Naive thymus-derived CD8-positive, alpha-beta T cell (primary cell): Measurements from ENCODE around the gene PDIA5. TPM values are rescaled to one million over a fixed set of nuclear protein-coding genes. Genes with fewer than 3 reads are reported as not detected.

Experiments
- ATAC-seq, 2 donors: fragments of 150-1000 bp; cut with Tn5 transposase in 1 of 2; sonication (Bioruptor Pico), chemical (Tn5 transposase) in 1 of 2; 1 replicate in 1 of 2; 2 replicates in 1 of 2; pipeline ENCODE4 v1.10.0; 2021; ENCODE audit warnings: mild to moderate bottlenecking in 2 of 2, moderate library complexity in 2 of 2
- POLR2A ChIA-PET: fragments of 350-600 bp; sonication (Branson Sonifier 250); formaldehyde crosslinking; loops from one replicate; lab custom pipeline; 2021; ENCODE audit warnings: antibody characterized with exemption; lab: Charles Lee
- DNase-seq, 10 donors: peaks; one replicate each; pipeline versions ENCODE4 v3.0.0 to v3.0.0-alpha.2; 2020 to 2022
- H3K27ac Mint-ChIP-seq, 10 donors: one replicate each; pipeline ENCODE4 v1.8.0; 2020 to 2022; ENCODE audit warnings: mild to moderate bottlenecking in 10 of 10, mixed read lengths in 10 of 10, moderate library complexity in 4 of 10, inconsistent platforms in 1 of 10
- H3K27me3 Mint-ChIP-seq, 5 donors: one replicate each; pipeline ENCODE4 v1.8.0; 2021 to 2022; ENCODE audit warnings: mixed read lengths in 5 of 5
- H3K36me3 Mint-ChIP-seq, 3 donors: one replicate each; pipeline ENCODE4 v1.8.0; 2020 to 2022; ENCODE audit warnings: mixed read lengths in 3 of 3, mild to moderate bottlenecking in 2 of 3, inconsistent platforms in 1 of 3
- H3K4me1 Mint-ChIP-seq, 4 donors: one replicate each; pipeline ENCODE4 v1.8.0; 2021 to 2022; ENCODE audit warnings: mixed read lengths in 4 of 4
- H3K4me3 Mint-ChIP-seq, 10 donors: one replicate each; pipeline ENCODE4 v1.8.0; 2020 to 2022; ENCODE audit warnings: mild to moderate bottlenecking in 10 of 10, mixed read lengths in 10 of 10, moderate library complexity in 6 of 10, inconsistent platforms in 1 of 10
- H3K9me3 Mint-ChIP-seq, 9 donors: one replicate each; pipeline ENCODE4 v1.8.0; 2020 to 2022; ENCODE audit warnings: mixed read lengths in 9 of 9, mild to moderate bottlenecking in 3 of 9, inconsistent platforms in 1 of 9, moderate library complexity in 1 of 9
- microRNA-seq: library from miRNA; unstranded; fragments of <30 nt; microRNA quantifications from one replicate; pipeline ENCODE4 v1.2.0, GENCODE V29; 2022; ENCODE audit warnings: borderline microRNAs expressed
- polyA plus RNA-seq, 3 donors: library from polyadenylated mRNA; unstranded; fragments of 300-500 nt; fragmentation: Illumina TruSeq; gene quantifications; one replicate each; pipeline ENCODE4 v1.2.3, GENCODE V29; 2021
- total RNA-seq, 8 experiments: library from RNA in 2 of 8; stranded (reverse) in 2 of 8; gene quantifications; one replicate each; pipeline ENCODE4 v1.2.3 and lab custom pipeline; 2021 to 2026

Gene PDIA5
- total and polyA plus RNA-seq, 5 experiments from 2014 or later: 3.2 to 6.9 (median 5.2) TPM

- peaks cover 0 to 9% (median 6%) of the 10 kb centered on the region in 3 donors for H3K36me3 Mint-ChIP-seq
- peaks cover 0 to 7% (median 2%) of the 10 kb centered on the region in 5 donors for H3K27me3 Mint-ChIP-seq
- no peak overlapping the region for H3K4me3 Mint-ChIP-seq
- no peak for DNase-seq
- no peak for ATAC-seq
- peaks cover 6 to 26% (median 17%) of the 10 kb centered on the region in 4 donors for H3K4me1 Mint-ChIP-seq
- POLR2A ChIA-PET: no interaction called here
- peaks cover 0 to 23% (median 11%) of the 10 kb centered on the region in 9 donors for H3K9me3 Mint-ChIP-seq
- no peak overlapping the region for H3K27ac Mint-ChIP-seq
These were observed 131.5 kb downstream of the PDIA5 start for GRCh38 chr3:123198372-123198771.

- Mint-ChIP-seq H3K27ac (peak overlapping the region; percentile 97 to 100 (median 99)), H3K36me3 (peaks cover 2 to 9% (median 6%) of the 10 kb centered on the region in 3 donors), H3K27me3 (peaks cover 0 to 5% (median 0%) of the 10 kb centered on the region in 5 donors), H3K4me1 (peaks cover 6 to 30% (median 23%) of the 10 kb centered on the region in 4 donors), H3K4me3 (peak overlapping the region; percentile 87 to 95 (median 92)), H3K9me3 (peaks cover 0 to 23% (median 11%) of the 10 kb centered on the region in 9 donors)
- no peak for ATAC-seq
- DNase-seq: no peak
- POLR2A ChIA-PET: interaction anchor here (0.7 to 1.9 kb wide), 7 partner anchors 10 to 817 kb away, joined by 3 to 8 read pairs (median 6); partner anchors contain the start of genes FAM162A, HACD2, HSPBAP1 and PDIA5
These were observed 134.4 kb downstream of the PDIA5 start for GRCh38 chr3:123201223-123201556.

GRCh38 chr3:123201557-123202427 lies 135.0 kb downstream of the PDIA5 start, which contains the start of gene SEC22A:
Gene SEC22A, plus strand, starts transcription at chr3:123201943. Its CDS starts 7,275 bp downstream, at chr3:123209218.
- Mint-ChIP-seq H3K27ac (peak within 1 kb of the TSS; percentile 97 to 100 (median 99)), H3K36me3 (peaks cover 6 to 9% (median 6%) of the 10 kb centered on the region in 3 donors), H3K27me3 (peaks cover 0 to 4% (median 0%) of the 10 kb centered on the region in 5 donors), H3K4me3 (peak within 1 kb of the TSS; percentile 87 to 95 (median 92)), H3K9me3 (peaks cover 0 to 23% (median 11%) of the 10 kb centered on the region in 9 donors), H3K4me1 (peaks cover 6 to 30% (median 24%) of the 10 kb centered on the region in 4 donors)
- POLR2A ChIA-PET: interaction anchor here (0.7 to 1.9 kb wide), 8 partner anchors 9 to 818 kb away, joined by 3 to 8 read pairs (median 6); partner anchors contain the start of genes FAM162A, HACD2, HSPBAP1 and KPNA1
- ATAC-seq (peak; percentile 92 to 96), DNase-seq (peak; percentile 92 to 98 (median 96))

- Mint-ChIP-seq H3K36me3 (peaks cover 3 to 9% (median 9%) of the 10 kb centered on the region in 3 donors), H3K4me3 (peak overlapping the region; percentile 87 to 95 (median 92)), H3K4me1 (peaks cover 6 to 32% (median 25%) of the 10 kb centered on the region in 4 donors), H3K27ac (peak overlapping the region; percentile 97 to 100 (median 99)), H3K9me3 (peaks cover 0 to 23% (median 8%) of the 10 kb centered on the region in 9 donors), H3K27me3 (peaks cover 0 to 4% (median 0%) of the 10 kb centered on the region in 5 donors)
- POLR2A ChIA-PET: interaction anchor here (1.4 to 1.9 kb wide), 4 partner anchors 9 to 818 kb away, joined by 6 to 8 read pairs (median 7); partner anchors contain the start of genes FAM162A, HACD2 and PDIA5
- ATAC-seq: no peak
- no peak for DNase-seq
These were observed 135.6 kb downstream of the PDIA5 start for GRCh38 chr3:123202451-123202850.

Small RNA genes within 50 kb of the gene (microRNA-seq; reads per million reads assigned to microRNA genes)
- gene MIR7110: not detected

Other genes starting within 250 kb of the PDIA5 start
- gene SEMA5B, start 39.3 kb upstream of the PDIA5 start, total RNA-seq: under 1 TPM; 0.16 to 0.47 TPM
- not detected for gene SEMA5B, start 39.3 kb upstream of the PDIA5 start, polyA plus RNA-seq
- gene SEC22A, start 134.9 kb downstream of the PDIA5 start, total RNA-seq: 10 to 100 TPM; 19.5 to 19.8 TPM
- 10 to 100 TPM in 2 of 3 donors, 1 to 10 TPM in 1; 6.7 to 12.7 (median 12.0) TPM for gene SEC22A, start 134.9 kb downstream of the PDIA5 start, polyA plus RNA-seq